Measurements from ENCODE around the gene KRT74.

The KRT74 gene

DNA sequence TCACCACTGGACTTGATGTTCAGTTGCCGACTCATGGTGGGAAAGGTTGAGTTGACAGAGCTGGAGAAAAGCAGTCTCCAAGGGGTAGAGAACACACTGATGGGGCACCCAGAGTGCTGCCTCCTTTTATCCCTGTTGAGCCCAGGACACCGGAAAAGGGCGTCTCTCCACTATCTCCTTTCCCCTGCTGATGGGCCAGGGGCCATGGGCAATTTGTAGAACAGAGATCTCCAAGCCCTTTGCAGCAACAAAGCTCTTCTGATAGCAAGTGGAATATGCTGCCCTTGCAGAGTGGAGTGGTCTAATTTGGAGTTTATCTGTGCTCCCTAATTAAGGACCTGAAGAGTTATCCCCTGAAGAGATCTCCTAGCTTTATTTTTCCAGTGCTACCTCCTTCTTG, at the start of gene KRT74:
TSS of gene KRT74 (minus strand) at position 101 of the 400 bp plus-strand sequence. CDS start at position 35, 66 bp downstream.
- no peak for TF ChIP-seq ZFX (IDR thresholded peaks at IDR 0.05)
- TF ChIP-seq, protein P1, sequence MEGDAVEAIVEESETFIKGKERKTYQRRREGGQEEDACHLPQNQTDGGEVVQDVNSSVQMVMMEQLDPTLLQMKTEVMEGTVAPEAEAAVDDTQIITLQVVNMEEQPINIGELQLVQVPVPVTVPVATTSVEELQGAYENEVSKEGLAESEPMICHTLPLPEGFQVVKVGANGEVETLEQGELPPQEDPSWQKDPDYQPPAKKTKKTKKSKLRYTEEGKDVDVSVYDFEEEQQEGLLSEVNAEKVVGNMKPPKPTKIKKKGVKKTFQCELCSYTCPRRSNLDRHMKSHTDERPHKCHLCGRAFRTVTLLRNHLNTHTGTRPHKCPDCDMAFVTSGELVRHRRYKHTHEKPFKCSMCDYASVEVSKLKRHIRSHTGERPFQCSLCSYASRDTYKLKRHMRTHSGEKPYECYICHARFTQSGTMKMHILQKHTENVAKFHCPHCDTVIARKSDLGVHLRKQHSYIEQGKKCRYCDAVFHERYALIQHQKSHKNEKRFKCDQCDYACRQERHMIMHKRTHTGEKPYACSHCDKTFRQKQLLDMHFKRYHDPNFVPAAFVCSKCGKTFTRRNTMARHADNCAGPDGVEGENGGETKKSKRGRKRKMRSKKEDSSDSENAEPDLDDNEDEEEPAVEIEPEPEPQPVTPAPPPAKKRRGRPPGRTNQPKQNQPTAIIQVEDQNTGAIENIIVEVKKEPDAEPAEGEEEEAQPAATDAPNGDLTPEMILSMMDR (conservative IDR thresholded peaks at IDR 0.05) = no peak
- no peak within 1 kb of the TSS for H3K27ac ChIP-seq

DNA sequence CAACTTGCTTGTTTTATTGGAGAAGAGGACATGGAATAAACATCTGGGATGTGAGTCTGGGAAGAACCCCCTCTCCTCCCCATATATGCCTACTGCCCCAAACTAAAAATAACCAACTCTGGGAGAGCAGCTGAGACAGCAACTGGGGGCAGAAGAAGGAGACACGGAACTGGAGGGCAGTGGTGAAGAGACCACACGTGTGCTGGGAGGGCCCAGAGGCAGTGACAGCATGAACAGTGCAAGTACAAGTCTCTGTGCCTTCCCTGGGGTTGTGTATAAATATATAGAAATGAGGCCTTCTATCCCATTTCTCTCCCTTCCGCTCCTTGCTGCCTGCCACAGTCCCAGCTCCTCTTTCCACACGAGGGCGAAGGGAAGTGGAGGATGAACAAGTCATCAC, 48.7 kb upstream of the KRT74 start:
- no peak for TF ChIP-seq ZFX (IDR thresholded peaks at IDR 0.05)
- TF ChIP-seq, protein P1 (conservative IDR thresholded peaks at IDR 0.05) = no peak
- no peak overlapping the region for H3K27ac ChIP-seq

DNA sequence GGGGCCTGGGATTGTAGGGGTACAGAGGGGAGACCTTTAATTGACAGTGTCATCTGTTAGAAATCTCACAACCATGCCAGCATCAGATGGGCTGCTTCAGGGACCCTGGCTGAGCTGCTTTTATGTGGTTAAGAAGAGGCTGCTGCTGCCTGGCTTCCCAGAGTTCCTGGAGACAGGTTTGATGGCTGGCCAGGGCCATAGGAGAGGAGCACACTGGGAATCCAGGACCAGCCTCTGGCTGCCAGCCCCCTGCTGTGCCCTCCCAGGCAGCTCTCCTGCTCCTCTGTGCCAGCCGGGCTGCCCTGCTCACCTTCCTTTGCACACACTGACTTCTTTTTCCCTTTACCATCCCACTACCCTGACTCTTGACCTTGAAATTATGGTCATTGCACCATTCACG, 45.2 kb upstream of the KRT74 start:
- no peak for TF ChIP-seq ZFX (IDR thresholded peaks at IDR 0.05)
- TF ChIP-seq, protein P1 (conservative IDR thresholded peaks at IDR 0.05) = no peak
- H3K27ac ChIP-seq = no peak overlapping the region

DNA sequence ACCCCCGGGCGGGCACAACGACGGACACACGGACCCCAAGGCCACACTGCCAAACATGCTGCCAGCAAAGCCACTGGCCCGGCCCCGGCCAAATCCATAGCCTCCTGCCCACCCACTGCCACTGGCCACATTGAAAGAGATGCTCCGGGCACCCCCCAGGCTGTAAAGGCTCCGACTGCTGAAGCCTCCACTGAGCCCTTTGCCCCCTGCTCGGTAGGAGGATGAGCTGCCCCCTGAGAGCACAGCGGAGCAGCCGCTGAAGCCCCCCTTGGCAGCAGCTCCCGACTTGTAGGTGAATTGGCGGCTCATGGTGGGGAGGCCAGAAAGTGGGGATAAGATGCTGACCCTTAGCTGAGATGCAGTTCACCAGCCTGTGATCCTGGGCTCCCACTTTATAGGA, 44.6 kb upstream of the KRT74 start, which contains the start of gene KRT73:
TSS of gene KRT73 (minus strand) at position 344 of the 400 bp plus-strand sequence. CDS start at position 309, 35 bp downstream.
- TF ChIP-seq, protein P1 (conservative IDR thresholded peaks at IDR 0.05) = no peak
- TF ChIP-seq ZFX (IDR thresholded peaks at IDR 0.05) = no peak

DNA sequence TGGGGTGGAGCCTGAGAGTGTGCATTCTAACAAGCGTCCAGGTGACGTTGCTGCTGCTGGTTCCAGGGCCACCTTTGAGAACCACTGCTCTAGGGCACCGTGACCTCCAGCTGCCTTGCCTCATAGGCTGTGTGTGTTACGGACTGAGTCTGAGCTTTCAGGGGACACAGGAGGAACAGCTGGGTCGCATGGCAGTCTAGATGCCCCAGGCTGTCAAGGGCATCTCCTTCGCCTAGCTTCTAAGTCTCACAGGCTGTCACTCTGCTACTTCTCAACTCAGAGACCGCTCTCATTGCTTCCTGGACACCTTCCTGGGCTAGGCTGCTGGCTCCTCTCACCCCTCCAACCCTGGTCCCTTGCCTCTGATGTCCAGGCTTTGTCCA, 43.8 kb upstream of the KRT74 start:
- H3K27ac ChIP-seq = no peak overlapping the region
- no peak for TF ChIP-seq ZFX (IDR thresholded peaks at IDR 0.05)
- TF ChIP-seq, protein P1 (conservative IDR thresholded peaks at IDR 0.05) = no peak

More for the DNA sequence above, 44.6 kb upstream of the KRT74 start, which contains the start of gene KRT73:
- H3K27ac ChIP-seq = no peak within 1 kb of the TSS

DNA sequence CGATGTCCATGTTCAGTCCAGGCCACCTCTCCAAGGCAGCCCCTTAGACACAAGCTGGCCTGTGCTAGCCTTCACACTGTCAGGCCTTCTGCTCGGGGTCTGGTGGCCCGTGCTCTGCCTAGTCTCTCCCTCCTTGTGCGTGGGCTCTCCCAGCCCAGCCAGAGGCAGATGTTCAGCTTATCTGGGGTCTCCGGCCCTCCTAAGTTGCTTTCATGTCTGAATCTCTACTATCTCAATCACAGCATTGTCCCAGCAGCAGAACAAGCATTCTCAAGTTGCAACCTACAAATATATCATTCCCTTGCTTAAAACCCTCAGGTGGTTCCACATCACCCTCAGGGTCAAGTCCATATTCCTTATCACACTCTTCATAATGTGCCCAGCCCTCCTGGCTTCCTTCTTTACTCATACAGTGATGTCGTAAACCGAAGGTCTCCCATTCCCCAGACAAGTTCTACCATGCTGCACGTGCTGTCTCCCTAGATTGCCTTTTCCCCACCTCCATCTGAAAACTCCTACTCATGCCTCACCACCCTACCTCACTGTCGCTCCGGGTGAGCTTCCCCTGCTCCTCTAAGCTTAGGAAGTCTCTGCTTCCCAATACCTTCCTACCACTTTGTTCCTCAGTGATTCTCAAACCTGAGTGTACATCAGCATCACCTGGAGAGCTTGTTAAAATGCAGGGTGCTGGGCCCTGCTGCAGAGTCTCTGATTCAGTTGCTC, 43.2 kb upstream of the KRT74 start:
- H3K27ac ChIP-seq = no peak overlapping the region
- TF ChIP-seq, protein P1 (conservative IDR thresholded peaks at IDR 0.05) = no peak
- no peak for TF ChIP-seq ZFX (IDR thresholded peaks at IDR 0.05)

DNA sequence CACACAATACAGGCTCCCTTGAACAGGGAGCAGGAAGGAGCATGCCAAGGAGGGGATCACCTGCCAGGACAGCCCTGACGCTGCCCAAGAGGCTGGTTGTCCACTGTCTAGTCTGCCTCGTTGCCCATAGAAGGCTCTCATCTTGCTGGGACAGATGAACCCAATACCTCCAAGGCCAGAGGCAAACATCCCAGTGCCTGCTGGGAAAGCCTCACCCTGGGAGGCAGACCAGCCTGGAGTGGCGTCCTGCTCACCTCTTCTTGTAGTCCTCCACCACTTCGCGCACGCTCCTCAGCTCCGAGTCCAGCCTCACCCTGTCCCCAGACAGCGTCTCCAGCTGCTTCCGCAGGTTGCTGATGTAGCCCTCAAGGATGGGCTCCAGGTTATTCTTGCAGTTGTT, 42.3 kb upstream of the KRT74 start:
- no peak for TF ChIP-seq ZFX (IDR thresholded peaks at IDR 0.05)
- TF ChIP-seq, protein P1 (conservative IDR thresholded peaks at IDR 0.05) = no peak
- no peak overlapping the region for H3K27ac ChIP-seq

Data from C4-2B (cell line).